Liver (tissue), 9 donors: ENCODE measurements around the gene DCHS2. TPM values are rescaled to one million over a fixed set of nuclear protein-coding genes. Genes with fewer than 3 reads are reported as not detected.

ENCODE experiments used
- DNase-seq: peaks from one replicate; pipeline ENCODE4 v3.0.0-alpha.2; 2017; ENCODE audit warnings: low spot score
- H3K27ac ChIP-seq, 2 donors: one replicate each; pipeline ENCODE4 v1.7.0; 2013; ENCODE audit warnings: inconsistent platforms in 2 of 2, low read length in 2 of 2, control low read depth in 1 of 2, low read depth in 1 of 2, mild to moderate bottlenecking in 1 of 2
- H3K27me3 ChIP-seq, 4 donors: one replicate each; pipeline versions ENCODE4 v1.6.1 to v1.7.0; 2013; ENCODE audit warnings: low read length in 3 of 4, inconsistent platforms in 1 of 4, mild to moderate bottlenecking in 1 of 4, moderate library complexity in 1 of 4; ENCODE audit not compliant: control insufficient read depth in 4 of 4, insufficient read depth in 4 of 4
- H3K36me3 ChIP-seq, 4 donors: one replicate each; pipeline versions ENCODE4 v1.6.1 to v1.7.0; 2013; ENCODE audit warnings: low read length in 3 of 4, mild to moderate bottlenecking in 3 of 4, low read depth in 1 of 4, moderate library complexity in 1 of 4; ENCODE audit not compliant: control insufficient read depth in 4 of 4, insufficient read depth in 3 of 4
- H3K4me1 ChIP-seq, 4 donors: one replicate each; pipeline versions ENCODE4 v1.6.1 to v1.7.0; 2013; ENCODE audit warnings: low read length in 3 of 4, mild to moderate bottlenecking in 3 of 4, moderate library complexity in 1 of 4; ENCODE audit not compliant: control insufficient read depth in 4 of 4, insufficient read depth in 4 of 4
- H3K4me3 ChIP-seq, 3 donors: one replicate each; pipeline versions ENCODE4 v1.6.1 to v1.7.0; 2013; ENCODE audit warnings: low read length in 3 of 3, control low read depth in 1 of 3, low read depth in 1 of 3, mild to moderate bottlenecking in 1 of 3
- H3K9ac ChIP-seq, 2 donors: one replicate each; pipeline ENCODE4 v1.7.0; 2013; ENCODE audit warnings: low read length in 2 of 2, mild to moderate bottlenecking in 2 of 2, moderate library complexity in 2 of 2, control low read depth in 1 of 2, low read depth in 1 of 2
- H3K9me3 ChIP-seq, 4 donors: one replicate each; pipeline versions ENCODE4 v1.6.1 to v1.7.0; 2013; ENCODE audit warnings: low read length in 3 of 4; ENCODE audit not compliant: control insufficient read depth in 4 of 4
- ATF3 ChIP-seq: IDR thresholded peaks from 2 replicates; pipeline ENCODE4 v1.6.1; 2016; ENCODE audit warnings: antibody characterized with exemption
- CTCF ChIP-seq: fragments of 150-350 bp; IDR thresholded peaks from 2 replicates; pipeline ENCODE4 v1.5.1; 2017; ENCODE audit warnings: improper control_type of control experiment, low read depth, low read length; ENCODE audit not compliant: missing input control
- EGR1 ChIP-seq, 2 donors: IDR thresholded peaks; 2 replicates each; pipeline ENCODE4 v1.6.1; 2016 to 2018; ENCODE audit warnings: antibody characterized with exemption in 2 of 2, low read depth in 2 of 2
- FOXA1 ChIP-seq: IDR thresholded peaks from 2 replicates; pipeline ENCODE4 v1.6.1; 2016; ENCODE audit warnings: antibody characterized with exemption
- FOXA2 ChIP-seq: IDR thresholded peaks from 2 replicates; pipeline ENCODE4 v1.6.1; 2016; ENCODE audit warnings: antibody characterized with exemption
- GABPA ChIP-seq, 2 donors: IDR thresholded peaks in 1 of 2; conservative IDR thresholded peaks in 1 of 2; 2 replicates each; pipeline ENCODE4 v1.6.1; 2016; ENCODE audit warnings: antibody characterized with exemption in 2 of 2, mild to moderate bottlenecking in 1 of 2, moderate library complexity in 1 of 2
- HNF4A ChIP-seq, 2 donors: conservative IDR thresholded peaks; 2 replicates each; pipeline ENCODE4 v1.6.1; 2016; ENCODE audit warnings: antibody characterized with exemption in 2 of 2, mild to moderate bottlenecking in 2 of 2
- HNF4G ChIP-seq: IDR thresholded peaks from 2 replicates; pipeline ENCODE4 v1.6.1; 2016; ENCODE audit warnings: antibody characterized with exemption
- JUND ChIP-seq, 2 donors: IDR thresholded peaks; 2 replicates each; pipeline ENCODE4 v1.6.1; 2016; ENCODE audit warnings: antibody characterized with exemption in 2 of 2
- MAX ChIP-seq: IDR thresholded peaks from 2 replicates; pipeline ENCODE4 v1.6.1; 2016; ENCODE audit warnings: antibody characterized with exemption
- NR2F2 ChIP-seq: IDR thresholded peaks from 2 replicates; pipeline ENCODE4 v1.6.1; 2016; ENCODE audit warnings: antibody characterized with exemption
- RAD21 ChIP-seq, 2 donors: IDR thresholded peaks; 2 replicates each; pipeline ENCODE4 v1.6.1; 2016; ENCODE audit warnings: antibody characterized with exemption in 2 of 2, mild to moderate bottlenecking in 2 of 2
- REST ChIP-seq: IDR thresholded peaks from 2 replicates; pipeline ENCODE4 v1.6.1; 2016; ENCODE audit warnings: antibody characterized with exemption, mild to moderate bottlenecking
- RXRA ChIP-seq, 2 donors: IDR thresholded peaks; 2 replicates each; pipeline ENCODE4 v1.6.1; 2017 to 2018; ENCODE audit warnings: antibody characterized with exemption in 2 of 2, mild to moderate bottlenecking in 1 of 2
- SP1 ChIP-seq: IDR thresholded peaks from 2 replicates; pipeline ENCODE4 v1.6.1; 2018; ENCODE audit warnings: antibody characterized with exemption, mild to moderate bottlenecking
- TAF1 ChIP-seq: conservative IDR thresholded peaks from 2 replicates; pipeline ENCODE4 v1.6.1; 2016; ENCODE audit warnings: antibody characterized with exemption, mild to moderate bottlenecking
- YY1 ChIP-seq: IDR thresholded peaks from 2 replicates; pipeline ENCODE4 v1.6.1; 2016; ENCODE audit warnings: antibody characterized with exemption, mild to moderate bottlenecking
- ZBTB33 ChIP-seq: IDR thresholded peaks from 2 replicates; pipeline ENCODE4 v1.6.1; 2016; ENCODE audit warnings: antibody characterized with exemption
- WGBS: extraction: QIAGEN DNeasy Blood & Tissue Kit; methylation state at CpG from one replicate; pipeline ENCODE4 v1.1.7; 2013; 5-methylcytosine and 5-hydroxymethylcytosine counted together
- polyA plus RNA-seq, 2 donors: library from polyadenylated mRNA; stranded (reverse) in 1 of 2; unstranded in 1 of 2; fragments of 200-250 nt in 1 of 2; fragments of >200 nt in 1 of 2; fragmentation: Nextera tagmentation in 1 of 2; extraction: Ambion mirVana in 1 of 2; gene quantifications; one replicate each; pipeline versions ENCODE4 v1.2.1 to v1.2.3, GENCODE V29; 2013 to 2015
- total RNA-seq, 2 donors: library from RNA; depleted of rRNA; stranded (reverse); fragments of >200 nt; gene quantifications; one replicate each; pipeline ENCODE4 v1.2.3, GENCODE V29; 2014
- donor health status: healthy.
- donor health status: healthy.
- donor health status: healthy.
- donor health status: healthy.
- donor health status: healthy.

The DCHS2 gene
- total and polyA plus RNA-seq, 4 donors, result 0.07 to 0.50 (median 0.09) TPM; not detected in 1

- Histone ChIP-seq H3K27ac (no peak overlapping the region), H3K4me1 (no peaks in the 10 kb centered on the region), H3K9me3 (no peaks in the 10 kb centered on the region), H3K9ac (no peak overlapping the region), H3K4me3 (no peak overlapping the region), H3K27me3 (no peaks in the 10 kb centered on the region), H3K36me3 (no peaks in the 10 kb centered on the region)
- WGBS, result 51% methylated on average over 3 of the region's 3 CpGs
- DNase-seq, result no peak
- no peak for TF ChIP-seq MAX
- no peak for TF ChIP-seq JUND (IDR thresholded peaks at IDR 0.05)
- TF ChIP-seq YY1, result no peak
- no peak for TF ChIP-seq HNF4A (conservative IDR thresholded peaks at IDR 0.05)
- no peak for TF ChIP-seq REST
- no peak for TF ChIP-seq TAF1
- no peak for TF ChIP-seq FOXA2
- no peak for TF ChIP-seq ATF3
- TF ChIP-seq ZBTB33, result no peak
- TF ChIP-seq EGR1 (IDR thresholded peaks at IDR 0.05; ENCODE audit: low read depth in 2 of 2), result no peak
- no peak for TF ChIP-seq HNF4G
- no peak for TF ChIP-seq NR2F2
- no peak for TF ChIP-seq FOXA1
- no peak for TF ChIP-seq CTCF
- TF ChIP-seq SP1, result no peak
- TF ChIP-seq GABPA (IDR thresholded peaks at IDR 0.05 in 1 of 2, conservative IDR thresholded peaks at IDR 0.05 in 1 of 2), result no peak
- TF ChIP-seq RAD21 (IDR thresholded peaks at IDR 0.05), result no peak
- TF ChIP-seq RXRA (IDR thresholded peaks at IDR 0.05), result no peak
These were observed 286.1 kb downstream of the DCHS2 start for GRCh38 chr4:154205471-154205870.

- H3K4me1 ChIP-seq, result no peaks in the 10 kb centered on the region
- H3K27me3 ChIP-seq, result no peaks in the 10 kb centered on the region
- H3K9me3 ChIP-seq, result peaks cover 0 to 4% (median under 1%) of the 10 kb centered on the region in 4 donors
- no peak overlapping the region for H3K9ac ChIP-seq
- no peak overlapping the region for H3K27ac ChIP-seq
- no peaks in the 10 kb centered on the region for H3K36me3 ChIP-seq
- no peak for TF ChIP-seq YY1
- TF ChIP-seq EGR1 (IDR thresholded peaks at IDR 0.05; ENCODE audit: low read depth in 2 of 2), result no peak
- no peak for TF ChIP-seq FOXA1
- TF ChIP-seq GABPA (IDR thresholded peaks at IDR 0.05 in 1 of 2, conservative IDR thresholded peaks at IDR 0.05 in 1 of 2), result no peak
- TF ChIP-seq RXRA (IDR thresholded peaks at IDR 0.05), result no peak
- TF ChIP-seq NR2F2, result no peak
- DNase-seq, result no peak
- H3K4me3 ChIP-seq, result no peak overlapping the region
These were observed 296.9 kb downstream of the DCHS2 start for GRCh38 chr4:154194649-154195048.
